Right lobe of liver (tissue), 4 donors: Measurements from ENCODE around the gene LBR.

Experiments
- CTCF ChIP-seq, 4 donors: fragments of 200-600 bp in 3 of 4; fragments of 450-650 bp in 1 of 4; IDR thresholded peaks; one replicate each; pipeline versions ENCODE4 v1.5.1 to v1.8.0; 2016 to 2022; ENCODE audit warnings: antibody characterized with exemption in 4 of 4, mild to moderate bottlenecking in 2 of 4
- POLR2A ChIP-seq: fragments of 450-650 bp; IDR thresholded peaks from one replicate; pipeline ENCODE4 v1.6.1; 2017; ENCODE audit warnings: antibody characterized with exemption, mild to moderate bottlenecking
- donor health status: DM: no; HTN: no; CAD: no.
- donor health status: DM: no; HTN: no; CAD: no.
- donor health status: DM: no; HTN: yes; CAD: no.

GRCh38 chr1:225451840-225452515 is 24.1 kb upstream of the LBR start:
- TF ChIP-seq POLR2A, result no peak
- no peak for TF ChIP-seq CTCF (IDR thresholded peaks at IDR 0.05)
